SK-N-SH treated with all-trans-retinoic acid at 6 μM for 48 hours (cell line): ENCODE measurements around the gene OTOG.

Experiments
- ATAC-seq: fragments of 200-7000 bp; cut with Tn5 transposase; 3 replicates; pipeline ENCODE4 v1.9.1; 2020; ENCODE audit warnings: mild to moderate bottlenecking, moderate library complexity
- ARNTL ChIP-seq: fragments of 450-650 bp; formaldehyde crosslinking; IDR thresholded peaks from 2 replicates; pipeline ENCODE4 v1.5.0; 2020; ENCODE audit warnings: low read depth, mild to moderate bottlenecking, moderate library complexity, borderline replicate concordance
- BACH2 ChIP-seq: fragments of 250-450 bp; sonication (Bioruptor Pico); IDR thresholded peaks from 2 replicates; pipeline ENCODE4 v1.9.0; 2021; ENCODE audit warnings: mild to moderate bottlenecking, borderline replicate concordance
- CREB5 ChIP-seq: fragments of 250-450 bp; sonication (Bioruptor Pico); IDR thresholded peaks from 2 replicates; pipeline ENCODE4 v1.5.1; 2020; ENCODE audit warnings: low read depth, mild to moderate bottlenecking, moderate library complexity
- CSDC2 ChIP-seq: fragments of 250-450 bp; sonication (Bioruptor Pico); IDR thresholded peaks from 2 replicates; pipeline ENCODE4 v1.5.0; 2020; ENCODE audit warnings: mild to moderate bottlenecking, moderate library complexity
- CSRNP3 ChIP-seq: fragments of 250-450 bp; sonication (Bioruptor Pico); IDR thresholded peaks from 2 replicates; pipeline ENCODE4 v1.5.1; 2021; ENCODE audit warnings: mild to moderate bottlenecking, moderate library complexity
- ESRRG ChIP-seq: fragments of 250-450 bp; sonication (Bioruptor Pico); IDR thresholded peaks from 2 replicates; pipeline ENCODE4 v1.6.1; 2021; ENCODE audit warnings: mild to moderate bottlenecking
- GLIS3 ChIP-seq: fragments of 250-450 bp; sonication (Bioruptor Pico); IDR thresholded peaks from 2 replicates; pipeline ENCODE4 v1.5.0; 2020; ENCODE audit warnings: mild to moderate bottlenecking, moderate library complexity
- ISL1 ChIP-seq: fragments of 250-450 bp; sonication (Bioruptor Pico); IDR thresholded peaks from 2 replicates; pipeline ENCODE4 v2.1.2; 2022; ENCODE audit warnings: mild to moderate bottlenecking, moderate library complexity
- OSR1 ChIP-seq: fragments of 250-450 bp; sonication (Bioruptor Pico); IDR thresholded peaks from 2 replicates; pipeline ENCODE4 v1.8.0; 2022; ENCODE audit warnings: moderate library complexity, mild to moderate bottlenecking, inconsistent platforms
- PPARA ChIP-seq: fragments of 250-450 bp; sonication (Bioruptor Pico); IDR thresholded peaks from 2 replicates; pipeline ENCODE4 v1.5.0; 2020; ENCODE audit warnings: mild to moderate bottlenecking, borderline replicate concordance
- RARB ChIP-seq: fragments of 250-450 bp; sonication (Bioruptor Pico); IDR thresholded peaks from 2 replicates; pipeline ENCODE4 v1.8.0; 2021; ENCODE audit warnings: mild to moderate bottlenecking, moderate library complexity
- SNAI2 ChIP-seq: fragments of 250-450 bp; sonication (Bioruptor Pico); IDR thresholded peaks from 2 replicates; pipeline ENCODE4 v1.5.0; 2020; ENCODE audit warnings: mild to moderate bottlenecking, moderate library complexity
- TCF4 ChIP-seq: fragments of 250-450 bp; sonication (Bioruptor Pico); IDR thresholded peaks from 2 replicates; pipeline ENCODE4 v1.8.0; 2021; ENCODE audit warnings: mild to moderate bottlenecking, moderate library complexity, borderline replicate concordance
- TOX ChIP-seq: fragments of 250-450 bp; sonication (Bioruptor Pico); IDR thresholded peaks from 2 replicates; pipeline ENCODE4 v1.8.0; 2021; ENCODE audit warnings: mild to moderate bottlenecking, moderate library complexity, borderline replicate concordance
- ZC3H10 ChIP-seq: fragments of 250-450 bp; sonication (Bioruptor Pico); IDR thresholded peaks from 2 replicates; pipeline ENCODE4 v1.5.1; 2021; ENCODE audit warnings: mild to moderate bottlenecking, moderate library complexity
- ZFP3 ChIP-seq: fragments of 250-450 bp; sonication (Bioruptor Pico); IDR thresholded peaks from 2 replicates; pipeline ENCODE4 v1.5.0; 2020; ENCODE audit warnings: mild to moderate bottlenecking, moderate library complexity
- ZFP30 ChIP-seq: fragments of 450-650 bp; formaldehyde crosslinking; IDR thresholded peaks from 2 replicates; pipeline ENCODE4 v1.5.0; 2022; ENCODE audit warnings: mild to moderate bottlenecking, moderate library complexity
- ZNF565 ChIP-seq: fragments of 450-650 bp; formaldehyde crosslinking; conservative IDR thresholded peaks from 2 replicates; pipeline ENCODE4 v1.5.0; 2020; ENCODE audit warnings: low read depth, mild to moderate bottlenecking, moderate library complexity
- ZNF70 ChIP-seq: fragments of 450-650 bp; formaldehyde crosslinking; IDR thresholded peaks from 2 replicates; pipeline ENCODE4 v1.5.0; 2020; ENCODE audit warnings: mild to moderate bottlenecking, moderate library complexity
- ZNF8 ChIP-seq: fragments of 450-650 bp; formaldehyde crosslinking; IDR thresholded peaks from 2 replicates; pipeline ENCODE4 v1.5.0; 2020; ENCODE audit warnings: mild to moderate bottlenecking, moderate library complexity
- TF ChIP-seq, protein P1 (sequence below): fragments of 250-450 bp; sonication (Bioruptor Pico); IDR thresholded peaks from 2 replicates; pipeline ENCODE4 v1.8.0; 2021; ENCODE audit warnings: low read depth, mild to moderate bottlenecking, moderate library complexity, borderline replicate concordance
- TF ChIP-seq, protein P2 (sequence below): fragments of 250-450 bp; sonication (Bioruptor Pico); IDR thresholded peaks from 2 replicates; pipeline ENCODE4 v1.8.0; 2020; ENCODE audit warnings: mild to moderate bottlenecking, moderate library complexity, borderline replicate concordance

The OTOG gene

DNA sequence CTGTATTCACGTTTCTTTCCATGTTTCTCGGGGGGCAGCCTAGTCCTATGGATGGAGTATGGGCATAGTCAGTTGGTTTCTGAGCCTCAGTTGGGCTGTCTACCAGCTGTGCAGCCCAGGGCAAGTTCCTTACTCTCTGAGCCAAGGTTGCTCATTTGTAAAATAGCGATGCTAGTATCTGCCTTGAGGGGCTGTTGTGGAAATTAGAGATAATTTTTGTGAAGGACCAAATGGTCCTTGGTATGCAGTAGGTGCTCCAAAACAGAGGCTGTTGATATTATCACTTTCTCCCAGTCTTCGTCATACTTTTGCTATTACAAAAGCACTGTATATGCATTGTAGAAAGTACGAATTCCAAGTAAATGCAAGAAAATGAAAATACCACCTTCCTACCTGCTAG is 89.7 kb downstream of the OTOG start (continued):
- TF ChIP-seq BACH2 (CRISPR knock-in tag): no peak
- TF ChIP-seq, protein P1, sequence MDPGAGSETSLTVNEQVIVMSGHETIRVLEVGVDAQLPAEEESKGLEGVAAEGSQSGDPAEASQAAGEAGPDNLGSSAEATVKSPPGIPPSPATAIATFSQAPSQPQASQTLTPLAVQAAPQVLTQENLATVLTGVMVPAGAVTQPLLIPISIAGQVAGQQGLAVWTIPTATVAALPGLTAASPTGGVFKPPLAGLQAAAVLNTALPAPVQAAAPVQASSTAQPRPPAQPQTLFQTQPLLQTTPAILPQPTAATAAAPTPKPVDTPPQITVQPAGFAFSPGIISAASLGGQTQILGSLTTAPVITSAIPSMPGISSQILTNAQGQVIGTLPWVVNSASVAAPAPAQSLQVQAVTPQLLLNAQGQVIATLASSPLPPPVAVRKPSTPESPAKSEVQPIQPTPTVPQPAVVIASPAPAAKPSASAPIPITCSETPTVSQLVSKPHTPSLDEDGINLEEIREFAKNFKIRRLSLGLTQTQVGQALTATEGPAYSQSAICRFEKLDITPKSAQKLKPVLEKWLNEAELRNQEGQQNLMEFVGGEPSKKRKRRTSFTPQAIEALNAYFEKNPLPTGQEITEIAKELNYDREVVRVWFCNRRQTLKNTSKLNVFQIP (CRISPR knock-in tag): no peak
- TF ChIP-seq SNAI2 (CRISPR knock-in tag): no peak

GRCh38 chr11:17637901-17638300 is 90.8 kb downstream of the OTOG start:
- ATAC-seq: no peak
- no peak for TF ChIP-seq ZFP30 (CRISPR knock-in tag)
- no peak for TF ChIP-seq GLIS3 (CRISPR knock-in tag)
- no peak for TF ChIP-seq RARB (CRISPR knock-in tag)

DNA sequence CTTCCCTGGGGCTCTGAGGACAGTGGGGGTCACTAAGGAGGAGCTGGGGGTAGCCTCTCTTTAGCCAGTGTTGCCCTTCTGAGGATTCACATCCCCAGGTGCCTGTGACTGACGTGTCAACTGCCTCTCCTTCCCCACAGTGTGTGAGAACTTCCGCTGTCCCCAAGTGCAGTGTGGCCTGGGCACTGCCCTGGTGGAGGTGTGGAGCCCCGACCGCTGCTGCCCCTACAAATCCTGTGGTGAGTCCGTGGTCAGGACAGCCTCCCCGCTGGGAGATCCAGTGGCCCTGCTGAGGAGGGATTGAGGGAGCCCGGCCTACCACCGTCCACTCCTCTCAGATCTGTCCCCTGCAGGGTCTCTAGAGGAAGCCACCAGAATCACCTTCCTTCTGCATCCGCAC is 91.3 kb downstream of the OTOG start:
- no peak for ATAC-seq
- no peak for TF ChIP-seq TOX (CRISPR knock-in tag)
- TF ChIP-seq, protein P1 (CRISPR knock-in tag): no peak
- TF ChIP-seq ESRRG (CRISPR knock-in tag): no peak
- TF ChIP-seq ZC3H10 (CRISPR knock-in tag): no peak
- no peak for TF ChIP-seq ARNTL (CRISPR knock-in tag)
- TF ChIP-seq ZNF70 (CRISPR knock-in tag): no peak
- TF ChIP-seq TCF4 (CRISPR knock-in tag): no peak
- no peak for TF ChIP-seq SNAI2 (CRISPR knock-in tag)
- TF ChIP-seq PPARA: no peak
- no peak for TF ChIP-seq OSR1
- no peak for TF ChIP-seq CSDC2 (CRISPR knock-in tag)
- no peak for TF ChIP-seq GLIS3 (CRISPR knock-in tag)
- TF ChIP-seq ZFP3 (CRISPR knock-in tag): no peak
- TF ChIP-seq ISL1 (CRISPR knock-in tag): no peak
- TF ChIP-seq, protein P2, sequence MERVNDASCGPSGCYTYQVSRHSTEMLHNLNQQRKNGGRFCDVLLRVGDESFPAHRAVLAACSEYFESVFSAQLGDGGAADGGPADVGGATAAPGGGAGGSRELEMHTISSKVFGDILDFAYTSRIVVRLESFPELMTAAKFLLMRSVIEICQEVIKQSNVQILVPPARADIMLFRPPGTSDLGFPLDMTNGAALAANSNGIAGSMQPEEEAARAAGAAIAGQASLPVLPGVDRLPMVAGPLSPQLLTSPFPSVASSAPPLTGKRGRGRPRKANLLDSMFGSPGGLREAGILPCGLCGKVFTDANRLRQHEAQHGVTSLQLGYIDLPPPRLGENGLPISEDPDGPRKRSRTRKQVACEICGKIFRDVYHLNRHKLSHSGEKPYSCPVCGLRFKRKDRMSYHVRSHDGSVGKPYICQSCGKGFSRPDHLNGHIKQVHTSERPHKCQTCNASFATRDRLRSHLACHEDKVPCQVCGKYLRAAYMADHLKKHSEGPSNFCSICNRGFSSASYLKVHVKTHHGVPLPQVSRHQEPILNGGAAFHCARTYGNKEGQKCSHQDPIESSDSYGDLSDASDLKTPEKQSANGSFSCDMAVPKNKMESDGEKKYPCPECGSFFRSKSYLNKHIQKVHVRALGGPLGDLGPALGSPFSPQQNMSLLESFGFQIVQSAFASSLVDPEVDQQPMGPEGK: no peak
- no peak for TF ChIP-seq ZNF565 (CRISPR knock-in tag)
- no peak for TF ChIP-seq CSRNP3 (CRISPR knock-in tag)
- TF ChIP-seq ZFP30 (CRISPR knock-in tag): no peak
- no peak for TF ChIP-seq RARB (CRISPR knock-in tag)
- no peak for TF ChIP-seq CREB5 (CRISPR knock-in tag)
- TF ChIP-seq, all 23 proteins: peak for 0

- ATAC-seq: no peak
- no peak for TF ChIP-seq ARNTL (CRISPR knock-in tag)
- no peak for TF ChIP-seq ZNF8
Measured at GRCh38 chr11:17639091-17639490, 92.0 kb downstream of the OTOG start.
